Measurements from ENCODE around the gene RAB12. TPM values are rescaled to one million over a fixed set of nuclear protein-coding genes. Genes with fewer than 3 reads are reported as not detected.

RAB12 gene
- total RNA-seq, 4 donors from 2014 or later: 36.3 to 60.9 (median 49.8) TPM

GRCh38 chr18:8673256-8674209 is 64.3 kb downstream of the RAB12 start:
- DNase-seq: no peak
- 92 to 94% methylated on average over 9 of the region's 9 CpGs for WGBS, 2 donors
- intact Hi-C loops (cut with DNase I): no loop called here

GRCh38 chr18:8675057-8675456 is 65.8 kb downstream of the RAB12 start:
- intact Hi-C loops (cut with DNase I): no loop called here
- 58 to 64% methylated on average over 4 of the region's 4 CpGs for WGBS, 2 donors

More at GRCh38 chr18:8673256-8674209, 64.3 kb downstream of the RAB12 start:
- no peaks in the 10 kb centered on the region for H3K36me3 ChIP-seq
- H3K4me3 ChIP-seq (replicated peaks in 1 of 3): no peak overlapping the region
- no peaks in the 10 kb centered on the region for H3K27me3 ChIP-seq
- TF ChIP-seq POLR2A (IDR thresholded peaks at IDR 0.05): no peak
- no peak for TF ChIP-seq CTCF (IDR thresholded peaks at IDR 0.05)
- no peaks in the 10 kb centered on the region for H3K9me3 ChIP-seq
- no peak overlapping the region for H3K27ac ChIP-seq
- H3K4me1 ChIP-seq: no peaks in the 10 kb centered on the region

GRCh38 chr18:8681196-8681595 is 72.0 kb downstream of the RAB12 start:
- Histone ChIP-seq H3K27me3 (no peaks in the 10 kb centered on the region), H3K4me1 (peaks cover 0 to 3% of the 10 kb centered on the region in 2 donors), H3K27ac (no peak overlapping the region), H3K9me3 (no peaks in the 10 kb centered on the region), H3K4me3 (replicated peaks in 1 of 3) (no peak overlapping the region), H3K36me3 (no peaks in the 10 kb centered on the region)
- WGBS, 2 donors: 92 to 97% methylated on average over 4 of the region's 4 CpGs
- intact Hi-C loops (cut with DNase I): no loop called here
- no peak for DNase-seq
- TF ChIP-seq CTCF (IDR thresholded peaks at IDR 0.05) (no peak), POLR2A (IDR thresholded peaks at IDR 0.05) (no peak)

More at GRCh38 chr18:8675057-8675456, 65.8 kb downstream of the RAB12 start:
- H3K4me3 ChIP-seq (replicated peaks in 1 of 3): no peak overlapping the region
- H3K36me3 ChIP-seq: no peaks in the 10 kb centered on the region
- H3K9me3 ChIP-seq: no peaks in the 10 kb centered on the region
- TF ChIP-seq CTCF (IDR thresholded peaks at IDR 0.05) (no peak), POLR2A (IDR thresholded peaks at IDR 0.05) (no peak)
- H3K27ac ChIP-seq: no peak overlapping the region
- no peak for DNase-seq
- no peaks in the 10 kb centered on the region for H3K27me3 ChIP-seq
- H3K4me1 ChIP-seq: no peaks in the 10 kb centered on the region

GRCh38 chr18:8684577-8684976 is 75.3 kb downstream of the RAB12 start:
- H3K4me1 ChIP-seq: peaks cover 0 to 3% of the 10 kb centered on the region in 2 donors
- H3K4me3 ChIP-seq (replicated peaks in 1 of 3): no peak overlapping the region
- no peak overlapping the region for H3K27ac ChIP-seq
- H3K36me3 ChIP-seq: no peaks in the 10 kb centered on the region
- intact Hi-C loops (cut with DNase I): no loop called here
- DNase-seq: no peak
- TF ChIP-seq CTCF (IDR thresholded peaks at IDR 0.05) (no peak), POLR2A (IDR thresholded peaks at IDR 0.05) (no peak)
- 93 to 97% methylated on average over 7 of the region's 7 CpGs for WGBS, 2 donors
- H3K9me3 ChIP-seq: no peaks in the 10 kb centered on the region
- H3K27me3 ChIP-seq: no peaks in the 10 kb centered on the region
